ENCODE results near the gene MIXL1. TPM values are rescaled to one million over a fixed set of nuclear protein-coding genes. Genes with fewer than 3 reads are reported as not detected.

The MIXL1 gene
- total RNA-seq, 2 experiments from 2014 or later = 0.16 TPM; not detected in 1

DNA sequence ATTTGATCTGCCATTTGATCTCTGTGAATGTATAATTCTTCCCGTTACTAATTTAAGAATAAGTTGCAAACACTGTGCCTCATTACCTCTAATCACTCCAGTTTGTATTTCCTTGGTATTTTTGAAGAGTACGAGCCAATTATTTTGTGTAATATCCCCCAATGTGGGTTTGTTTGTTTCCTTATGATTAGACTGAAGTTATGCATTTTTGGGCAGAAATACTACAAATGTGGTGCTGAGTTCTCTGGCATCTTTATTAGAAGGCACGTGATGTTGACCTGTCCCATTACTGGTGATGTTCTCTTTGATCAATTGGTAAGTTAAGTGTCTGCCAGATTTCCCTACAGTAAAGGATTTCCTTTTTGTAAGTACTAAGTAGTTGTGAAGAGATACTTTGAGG is 10.3 kb downstream of the MIXL1 start:
- no peak overlapping the region for H3K4me3 Mint-ChIP-seq

DNA sequence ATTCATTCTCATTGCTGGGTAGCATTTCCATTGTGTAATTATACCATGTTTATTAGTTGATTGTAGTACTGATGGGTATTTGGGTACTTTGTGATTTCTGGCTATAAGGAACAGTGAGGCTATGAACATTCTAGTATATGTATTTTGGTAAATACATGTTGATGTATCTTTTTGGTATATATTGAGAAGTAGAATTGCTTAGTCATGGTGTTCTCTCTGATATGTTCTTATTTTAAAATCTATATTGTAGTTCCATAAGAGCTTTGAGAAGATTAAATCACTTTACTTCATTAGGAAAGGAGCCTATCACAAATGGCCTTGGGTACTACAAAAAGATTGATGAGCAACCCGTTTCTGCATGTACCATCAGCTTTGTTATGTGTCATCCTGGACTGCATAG is 13.4 kb downstream of the MIXL1 start:
- Mint-ChIP-seq H3K27ac (no peak overlapping the region), H3K9me3 (no peaks in the 10 kb centered on the region), H3K36me3 (ENCODE audit: low read depth) (peaks cover 24% of the 10 kb centered on the region), H3K4me1 (ENCODE audit: low read depth) (no peaks in the 10 kb centered on the region), H3K27me3 (no peaks in the 10 kb centered on the region), H3K4me3 (no peak overlapping the region)
- intact Hi-C loops (cut with micrococcal nuclease) = no loop called here
- TF ChIP-seq, protein P1, sequence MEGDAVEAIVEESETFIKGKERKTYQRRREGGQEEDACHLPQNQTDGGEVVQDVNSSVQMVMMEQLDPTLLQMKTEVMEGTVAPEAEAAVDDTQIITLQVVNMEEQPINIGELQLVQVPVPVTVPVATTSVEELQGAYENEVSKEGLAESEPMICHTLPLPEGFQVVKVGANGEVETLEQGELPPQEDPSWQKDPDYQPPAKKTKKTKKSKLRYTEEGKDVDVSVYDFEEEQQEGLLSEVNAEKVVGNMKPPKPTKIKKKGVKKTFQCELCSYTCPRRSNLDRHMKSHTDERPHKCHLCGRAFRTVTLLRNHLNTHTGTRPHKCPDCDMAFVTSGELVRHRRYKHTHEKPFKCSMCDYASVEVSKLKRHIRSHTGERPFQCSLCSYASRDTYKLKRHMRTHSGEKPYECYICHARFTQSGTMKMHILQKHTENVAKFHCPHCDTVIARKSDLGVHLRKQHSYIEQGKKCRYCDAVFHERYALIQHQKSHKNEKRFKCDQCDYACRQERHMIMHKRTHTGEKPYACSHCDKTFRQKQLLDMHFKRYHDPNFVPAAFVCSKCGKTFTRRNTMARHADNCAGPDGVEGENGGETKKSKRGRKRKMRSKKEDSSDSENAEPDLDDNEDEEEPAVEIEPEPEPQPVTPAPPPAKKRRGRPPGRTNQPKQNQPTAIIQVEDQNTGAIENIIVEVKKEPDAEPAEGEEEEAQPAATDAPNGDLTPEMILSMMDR (IDR thresholded peaks at IDR 0.05) = no peak
- ATAC-seq = no peak
- POLR2A ChIA-PET = no interaction called here
- CTCF ChIA-PET = interaction anchor here (1.3 kb wide), 1 partner anchor 96 kb away, joined by 3 read pairs; no protein-coding TSS in a partner anchor
- DNase-seq = no peak

More for the DNA sequence above, 10.3 kb downstream of the MIXL1 start:
- intact Hi-C loops (cut with micrococcal nuclease) = no loop called here
- H3K36me3 Mint-ChIP-seq (ENCODE audit: low read depth) = peaks cover 26% of the 10 kb centered on the region
- no peaks in the 10 kb centered on the region for H3K9me3 Mint-ChIP-seq
- ChIA-PET CTCF (interaction anchor here (1.0 to 1.7 kb wide), 2 partner anchors 10 to 99 kb away, joined by 3 read pairs; no protein-coding TSS in a partner anchor), POLR2A (interaction anchor here (0.7 kb wide), 1 partner anchor 147 kb away, joined by 3 read pairs; no protein-coding TSS in a partner anchor)
- no peak overlapping the region for H3K27ac Mint-ChIP-seq
- TF ChIP-seq, protein P1 (IDR thresholded peaks at IDR 0.05) = no peak
- no peaks in the 10 kb centered on the region for H3K27me3 Mint-ChIP-seq
- H3K4me1 Mint-ChIP-seq (ENCODE audit: low read depth) = no peaks in the 10 kb centered on the region
- ATAC-seq (no peak), DNase-seq (no peak)

DNA sequence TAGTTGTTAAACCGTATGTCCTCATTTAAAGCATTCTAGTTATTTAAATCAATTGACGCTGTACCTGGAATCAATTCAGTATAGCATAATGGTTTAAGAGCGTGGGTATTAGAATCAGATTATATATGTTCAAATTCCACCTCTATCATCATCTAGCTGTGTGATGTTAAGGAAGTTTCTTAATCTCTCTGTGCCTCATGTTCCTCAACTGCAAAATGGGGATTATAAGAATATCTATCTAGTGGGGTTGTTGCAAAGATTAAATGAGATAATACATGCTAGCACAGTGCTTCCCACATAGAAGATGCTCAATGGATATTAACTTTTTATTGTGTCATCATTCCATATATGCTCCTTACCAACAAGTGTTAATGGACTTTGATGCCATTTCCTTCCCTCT is 16.0 kb downstream of the MIXL1 start:
- CTCF ChIA-PET = interaction anchor here (1.0 kb wide), 1 partner anchor 114 kb away, joined by 3 read pairs; no protein-coding TSS in a partner anchor
- no peak for ATAC-seq
- intact Hi-C loops (cut with micrococcal nuclease) = no loop called here
- DNase-seq = no peak
- Mint-ChIP-seq H3K9me3 (no peaks in the 10 kb centered on the region), H3K27me3 (no peaks in the 10 kb centered on the region), H3K36me3 (ENCODE audit: low read depth) (peaks cover 20% of the 10 kb centered on the region), H3K4me3 (no peak overlapping the region), H3K4me1 (ENCODE audit: low read depth) (no peaks in the 10 kb centered on the region), H3K27ac (no peak overlapping the region)
- POLR2A ChIA-PET = no interaction called here
- TF ChIP-seq, protein P1 (IDR thresholded peaks at IDR 0.05) = no peak

DNA sequence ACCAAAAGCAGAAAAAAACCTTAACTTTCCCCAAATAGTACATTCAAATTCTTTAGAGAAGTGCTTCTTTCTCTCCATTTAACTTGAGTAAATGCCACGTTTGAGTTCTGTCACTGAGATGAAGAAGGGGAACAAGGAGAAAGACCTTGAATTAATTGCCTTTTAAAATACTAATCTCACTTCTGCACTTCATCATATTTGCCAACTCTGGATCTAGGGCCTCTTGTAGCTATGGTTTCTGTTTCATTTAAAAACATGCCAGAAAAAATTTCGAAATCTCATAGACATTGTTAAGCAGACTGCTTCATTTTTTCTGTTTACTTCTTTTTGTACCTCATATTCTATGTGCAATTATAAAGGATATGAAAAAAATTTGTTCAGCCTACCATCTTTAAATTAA is 24.6 kb downstream of the MIXL1 start:
- no peaks in the 10 kb centered on the region for H3K4me1 Mint-ChIP-seq (ENCODE audit: low read depth)
- intact Hi-C loops (cut with micrococcal nuclease) = no loop called here
- TF ChIP-seq, protein P1 (IDR thresholded peaks at IDR 0.05) = no peak
- CTCF ChIA-PET = no interaction called here
- peaks cover 22% of the 10 kb centered on the region for H3K36me3 Mint-ChIP-seq (ENCODE audit: low read depth)
- no peaks in the 10 kb centered on the region for H3K27me3 Mint-ChIP-seq
- no peak overlapping the region for H3K4me3 Mint-ChIP-seq
- ATAC-seq (no peak), DNase-seq (no peak)
- H3K27ac Mint-ChIP-seq = no peak overlapping the region
- no peaks in the 10 kb centered on the region for H3K9me3 Mint-ChIP-seq
- POLR2A ChIA-PET = no interaction called here

DNA sequence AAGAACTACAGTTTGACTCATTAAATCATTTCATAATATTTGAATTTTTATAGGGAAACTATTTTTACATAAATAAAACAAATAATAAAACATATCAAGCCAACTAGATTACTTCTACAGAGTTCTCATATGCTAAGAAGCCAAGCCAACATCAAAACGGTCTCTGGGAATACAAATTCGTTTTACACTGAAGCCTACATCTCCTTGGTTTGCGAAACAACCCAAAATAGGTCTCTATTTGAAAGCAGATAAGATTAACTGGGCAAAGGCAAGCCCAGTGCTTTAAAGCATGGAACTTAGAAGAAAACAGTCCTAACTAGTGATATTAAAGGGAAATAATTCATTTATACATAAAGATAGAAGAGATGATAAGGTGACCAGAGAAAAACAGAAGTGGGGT is 25.3 kb downstream of the MIXL1 start:
- POLR2A ChIA-PET = no interaction called here
- Mint-ChIP-seq H3K9me3 (no peaks in the 10 kb centered on the region), H3K36me3 (ENCODE audit: low read depth) (peaks cover 22% of the 10 kb centered on the region), H3K4me1 (ENCODE audit: low read depth) (no peaks in the 10 kb centered on the region), H3K4me3 (no peak overlapping the region), H3K27me3 (no peaks in the 10 kb centered on the region), H3K27ac (no peak overlapping the region)
- CTCF ChIA-PET = no interaction called here
- no peak for ATAC-seq
- intact Hi-C loops (cut with micrococcal nuclease) = no loop called here
- DNase-seq = no peak
- TF ChIP-seq, protein P1 (IDR thresholded peaks at IDR 0.05) = no peak

All from activated CD8-positive, alpha-beta T cell treated with anti-CD3 and anti-CD28 coated beads for 36 hours (primary cell).